Coronary artery (tissue), 2 donors: Measurements from ENCODE around the gene LAPTM5.

Experiments used
- DNase-seq: peaks from one replicate; pipeline ENCODE4 v3.0.0-alpha.2; 2017; ENCODE audit warnings: low spot score
- H3K27ac ChIP-seq, 2 donors: fragments of 200-600 bp; sonication (generic); one replicate each; pipeline ENCODE4 v1.5.1; 2016 to 2019
- H3K4me3 ChIP-seq: fragments of 200-600 bp; sonication (generic); 2 replicates; pipeline ENCODE4 v1.5.1; 2016; ENCODE audit warnings: mild to moderate bottlenecking, moderate library complexity
- TF ChIP-seq, protein P1 (sequence below): fragments of 200-600 bp; sonication (generic); IDR thresholded peaks from one replicate; pipeline ENCODE4 v1.5.1; 2019; ENCODE audit warnings: antibody characterized with exemption

Gene LAPTM5

DNA sequence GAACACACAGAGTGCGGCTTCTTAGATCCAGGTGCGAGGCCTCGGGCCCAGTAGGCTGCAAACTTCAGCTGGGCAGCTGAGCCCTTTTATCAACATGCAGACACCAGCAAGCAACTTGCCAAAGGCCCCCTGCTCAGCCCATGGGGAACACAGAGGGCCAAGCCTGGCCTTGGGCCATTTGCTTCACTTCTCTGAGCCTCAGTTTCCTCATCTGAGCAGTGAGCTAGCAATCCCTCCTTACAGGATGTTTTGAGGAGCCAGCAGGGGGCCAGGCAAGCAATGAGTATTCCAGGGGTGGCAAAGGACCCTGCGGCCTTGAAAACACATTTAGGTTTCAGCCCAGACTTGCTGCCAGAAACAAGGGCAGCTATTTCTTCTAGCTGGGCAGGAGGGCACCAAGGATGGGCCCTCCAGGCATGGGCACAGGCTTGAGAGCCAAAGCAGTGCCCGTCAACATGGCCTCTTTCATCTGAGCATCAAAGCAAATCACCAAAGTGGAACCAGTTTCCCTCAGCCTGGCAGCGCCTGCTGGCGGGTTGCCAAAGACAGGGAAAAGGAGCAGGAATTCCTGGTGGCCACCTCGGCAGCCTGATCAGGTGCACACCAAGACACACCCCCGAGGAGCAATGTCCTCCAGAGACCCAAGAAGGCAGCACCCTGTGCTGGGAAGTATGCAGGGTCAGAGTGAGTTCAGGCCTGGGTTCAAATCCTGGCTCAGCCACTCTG, 35.6 kb downstream of the LAPTM5 start:
- no peak for DNase-seq
- Histone ChIP-seq H3K4me3 (no peak overlapping the region), H3K27ac (no peak overlapping the region)
- TF ChIP-seq, protein P1, sequence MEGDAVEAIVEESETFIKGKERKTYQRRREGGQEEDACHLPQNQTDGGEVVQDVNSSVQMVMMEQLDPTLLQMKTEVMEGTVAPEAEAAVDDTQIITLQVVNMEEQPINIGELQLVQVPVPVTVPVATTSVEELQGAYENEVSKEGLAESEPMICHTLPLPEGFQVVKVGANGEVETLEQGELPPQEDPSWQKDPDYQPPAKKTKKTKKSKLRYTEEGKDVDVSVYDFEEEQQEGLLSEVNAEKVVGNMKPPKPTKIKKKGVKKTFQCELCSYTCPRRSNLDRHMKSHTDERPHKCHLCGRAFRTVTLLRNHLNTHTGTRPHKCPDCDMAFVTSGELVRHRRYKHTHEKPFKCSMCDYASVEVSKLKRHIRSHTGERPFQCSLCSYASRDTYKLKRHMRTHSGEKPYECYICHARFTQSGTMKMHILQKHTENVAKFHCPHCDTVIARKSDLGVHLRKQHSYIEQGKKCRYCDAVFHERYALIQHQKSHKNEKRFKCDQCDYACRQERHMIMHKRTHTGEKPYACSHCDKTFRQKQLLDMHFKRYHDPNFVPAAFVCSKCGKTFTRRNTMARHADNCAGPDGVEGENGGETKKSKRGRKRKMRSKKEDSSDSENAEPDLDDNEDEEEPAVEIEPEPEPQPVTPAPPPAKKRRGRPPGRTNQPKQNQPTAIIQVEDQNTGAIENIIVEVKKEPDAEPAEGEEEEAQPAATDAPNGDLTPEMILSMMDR: no peak

DNA sequence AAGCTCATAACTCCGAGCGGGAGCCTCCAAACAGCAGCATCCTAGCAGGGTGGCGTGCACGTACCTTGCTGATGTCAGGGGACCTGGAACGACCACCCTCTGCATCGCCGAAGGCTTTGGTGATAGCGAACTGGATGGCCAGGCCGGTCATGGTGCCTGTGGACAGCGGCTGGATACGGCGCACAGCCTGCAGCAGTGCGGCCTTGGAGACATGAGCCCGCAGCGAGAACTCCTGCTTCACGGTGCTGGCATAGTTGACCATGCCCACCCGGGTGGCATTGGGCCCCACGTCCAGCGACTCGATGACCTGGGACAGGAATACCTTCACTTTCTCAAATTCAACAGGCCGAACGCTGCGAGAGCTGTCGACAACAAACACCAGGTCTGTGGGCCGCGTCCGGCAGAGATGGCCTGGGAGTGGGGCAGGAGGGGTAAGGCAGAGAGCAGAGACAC, 36.2 kb downstream of the LAPTM5 start:
- DNase-seq: no peak
- no peak overlapping the region for H3K27ac ChIP-seq
- TF ChIP-seq, protein P1: no peak

DNA sequence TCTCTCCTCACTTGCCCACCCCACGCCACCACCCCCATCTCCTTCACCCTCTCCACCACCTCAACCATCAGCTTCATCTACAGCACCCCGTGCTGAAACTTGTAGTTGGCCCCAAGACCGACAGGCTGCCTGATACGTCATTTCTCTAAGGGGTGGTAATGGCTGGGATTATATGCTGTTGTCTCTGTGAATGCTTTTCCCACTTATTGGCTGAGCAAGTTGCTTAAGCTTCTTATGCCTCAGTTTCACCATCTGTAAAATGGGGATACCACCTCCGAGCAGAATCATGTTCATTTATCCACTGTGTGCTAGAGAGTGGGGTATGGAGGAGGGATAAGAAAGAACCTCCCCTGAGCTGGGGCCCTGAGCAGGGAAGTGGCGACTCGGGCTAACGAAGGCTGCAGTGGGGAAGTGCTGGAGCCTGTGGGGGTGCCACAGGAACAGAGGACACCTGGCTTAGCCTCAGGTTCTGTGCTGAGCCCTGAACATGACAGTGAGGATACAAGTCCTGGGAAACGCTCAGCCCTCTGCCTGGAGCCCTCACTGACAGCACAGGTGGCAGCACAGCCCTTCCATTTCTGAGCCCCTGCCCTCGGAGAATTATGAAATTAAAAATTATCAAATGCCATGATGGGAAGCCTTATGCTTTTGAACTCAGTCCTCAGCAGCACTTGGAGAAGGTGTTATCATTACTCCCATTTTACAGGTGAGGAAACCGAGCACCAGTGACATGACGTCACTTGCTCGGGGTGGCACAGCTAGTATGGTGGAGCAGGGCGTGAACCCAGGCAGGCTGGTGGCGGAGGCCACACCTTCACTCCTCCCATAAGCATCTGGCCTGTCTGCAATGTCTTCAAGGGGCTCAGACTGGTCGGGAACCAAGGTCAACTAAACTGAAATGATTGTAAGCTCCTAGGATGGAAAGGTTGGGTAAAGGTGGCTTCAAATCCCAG, 37.0 kb downstream of the LAPTM5 start:
- Histone ChIP-seq H3K4me3 (no peak overlapping the region), H3K27ac (no peak overlapping the region)
- TF ChIP-seq, protein P1: no peak
- DNase-seq: no peak

More for the DNA sequence above, 36.2 kb downstream of the LAPTM5 start:
- H3K4me3 ChIP-seq: no peak overlapping the region

DNA sequence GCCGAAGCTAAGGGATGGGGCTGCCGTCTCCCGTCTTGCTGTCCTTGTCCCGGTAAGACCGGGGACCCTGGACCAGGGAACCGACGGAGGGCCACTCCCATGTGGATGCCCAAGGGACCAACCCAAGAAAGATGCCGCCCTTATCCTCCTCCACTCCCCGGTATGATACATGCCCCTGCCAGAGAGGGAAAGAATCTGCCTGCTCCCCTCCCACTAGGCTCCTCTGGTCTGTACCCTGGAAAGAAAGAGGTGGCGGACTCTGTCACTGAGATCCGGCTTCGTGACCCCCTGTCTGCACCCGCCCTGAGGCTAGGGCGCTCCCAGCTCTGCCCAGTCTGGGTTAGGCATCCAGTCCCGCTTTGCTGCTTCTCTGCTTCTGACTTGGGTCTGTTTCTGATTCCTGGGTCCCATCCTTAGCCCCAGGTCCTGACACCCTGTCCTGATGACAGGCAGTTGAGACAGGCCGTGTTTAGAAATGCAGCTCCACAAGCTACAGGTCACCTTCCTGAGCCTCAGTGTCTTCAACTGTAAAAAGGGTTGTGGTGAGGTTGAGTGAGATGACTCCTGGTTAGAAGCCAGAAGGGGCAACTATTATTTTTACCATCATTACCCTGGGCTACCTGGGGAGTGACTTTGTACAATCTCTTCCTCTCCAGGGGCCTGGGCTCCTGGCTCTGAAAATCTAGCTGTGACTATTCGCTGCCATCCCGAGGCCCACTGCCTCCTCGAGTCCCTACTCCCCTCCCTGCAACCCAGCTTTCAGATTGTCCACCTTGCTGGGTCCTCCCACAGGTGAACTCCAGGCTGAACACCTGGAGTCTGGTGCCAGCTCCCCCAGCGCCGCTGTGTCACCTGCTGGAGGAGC, 37.9 kb downstream of the LAPTM5 start:
- H3K4me3 ChIP-seq: peak overlapping the region; percentile 89
- peak overlapping the region; percentile 98 to 100 for H3K27ac ChIP-seq
- DNase-seq: peak; percentile 92
- TF ChIP-seq, protein P1: no peak

DNA sequence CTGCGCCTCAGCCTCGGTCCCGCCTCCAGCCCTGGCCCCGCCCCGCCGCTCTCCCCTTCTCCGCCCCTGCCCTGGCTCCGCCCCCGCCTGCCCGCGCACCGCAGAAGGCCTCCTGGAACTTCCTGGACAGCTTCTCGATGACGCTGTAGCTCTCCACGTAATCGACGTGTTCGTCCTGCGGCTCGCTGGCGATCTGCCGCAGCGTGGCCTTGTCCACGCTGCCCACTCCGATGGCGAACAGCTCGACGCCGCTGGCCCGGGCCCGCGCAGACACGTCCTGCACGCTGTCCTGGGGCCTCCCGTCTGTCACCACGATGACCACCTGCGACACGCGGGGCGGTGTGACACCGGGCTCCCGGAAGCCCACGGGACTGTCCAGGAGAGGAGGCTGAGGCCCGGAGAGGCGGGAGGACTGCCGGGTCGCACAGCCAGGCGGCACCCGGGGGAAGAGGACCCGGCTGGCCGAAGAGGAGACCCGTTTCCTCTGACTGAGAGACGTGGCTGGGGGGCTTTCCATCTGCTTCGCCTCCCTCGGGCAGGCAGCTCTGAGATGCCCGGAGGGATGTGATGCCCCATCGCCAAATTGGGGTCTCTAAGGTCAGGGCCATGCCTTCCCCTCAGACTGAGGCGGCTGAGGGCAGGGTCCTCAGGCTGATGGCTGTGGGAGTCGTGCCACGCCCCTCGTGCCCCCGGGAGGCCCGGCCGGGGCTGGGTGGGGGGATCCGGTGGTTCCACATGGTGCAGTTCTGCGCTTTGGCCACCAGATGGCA, 38.8 kb downstream of the LAPTM5 start:
- TF ChIP-seq, protein P1: peak; percentile 99

DNA sequence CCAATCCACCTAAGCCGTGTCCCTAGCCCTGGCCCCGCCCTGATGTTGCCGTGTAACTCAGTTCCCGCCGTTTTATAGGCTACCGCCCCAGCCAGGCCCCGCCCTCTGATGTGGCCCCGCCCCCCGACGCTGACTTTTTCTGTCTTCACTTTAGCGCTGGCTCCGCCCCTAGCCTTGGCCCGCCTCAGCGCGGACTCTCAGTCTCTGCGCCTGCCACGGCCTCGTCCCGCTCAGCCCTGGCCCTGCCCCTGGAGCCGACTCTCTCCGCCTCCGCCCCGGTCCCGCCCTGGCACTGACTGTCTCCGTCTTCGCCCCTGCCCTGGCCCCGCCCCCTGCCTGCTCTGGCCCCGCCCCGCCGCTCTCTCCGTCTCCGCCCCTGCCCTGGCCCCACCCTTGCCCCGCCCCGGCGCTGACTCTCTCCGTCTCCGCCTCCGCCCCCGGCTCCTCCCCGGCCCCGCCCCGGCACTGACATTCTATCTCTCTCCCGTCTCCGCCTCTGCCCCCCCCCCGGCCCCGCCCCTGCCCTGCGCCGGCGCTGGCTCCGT, 39.4 kb downstream of the LAPTM5 start:
- TF ChIP-seq, protein P1: no peak
- Histone ChIP-seq H3K4me3 (peak overlapping the region; percentile 89), H3K27ac (peak overlapping the region; percentile 66 to 100)
- peak; percentile 99 for DNase-seq

More for the DNA sequence above, 38.8 kb downstream of the LAPTM5 start:
- H3K27ac ChIP-seq: peak overlapping the region; percentile 98 to 100
- H3K4me3 ChIP-seq: peak overlapping the region; percentile 89
- no peak for DNase-seq
